Measurements from ENCODE around the gene IMMP2L. TPM values are rescaled to one million over a fixed set of nuclear protein-coding genes. Genes with fewer than 3 reads are reported as not detected.

The IMMP2L gene
- total RNA-seq, 2 donors from 2014 or later, result 13.1 to 22.7 TPM

GRCh38 chr7:111146136-111146535, 416.2 kb downstream of the IMMP2L start:
- no peak for TF ChIP-seq CTCF (IDR thresholded peaks at IDR 0.05)
- H3K27me3 ChIP-seq (replicated peaks; ENCODE audit: insufficient read depth), result no peaks in the 10 kb centered on the region
- ATAC-seq (ENCODE audit: insufficient number of reproducible peaks, low FRiP score, low read depth) (no peak), DNase-seq (ENCODE audit: low spot score) (no peak)
- no peaks in the 10 kb centered on the region for H3K9me3 ChIP-seq
- H3K4me3 ChIP-seq, result no peak overlapping the region
- H3K4me1 ChIP-seq (ENCODE audit: control insufficient read depth in 1 of 2, low read depth in 2 of 2), result peaks cover 10 to 21% of the 10 kb centered on the region in 2 donors
- no peak overlapping the region for H3K27ac ChIP-seq
- H3K36me3 ChIP-seq, result no peaks in the 10 kb centered on the region

DNA sequence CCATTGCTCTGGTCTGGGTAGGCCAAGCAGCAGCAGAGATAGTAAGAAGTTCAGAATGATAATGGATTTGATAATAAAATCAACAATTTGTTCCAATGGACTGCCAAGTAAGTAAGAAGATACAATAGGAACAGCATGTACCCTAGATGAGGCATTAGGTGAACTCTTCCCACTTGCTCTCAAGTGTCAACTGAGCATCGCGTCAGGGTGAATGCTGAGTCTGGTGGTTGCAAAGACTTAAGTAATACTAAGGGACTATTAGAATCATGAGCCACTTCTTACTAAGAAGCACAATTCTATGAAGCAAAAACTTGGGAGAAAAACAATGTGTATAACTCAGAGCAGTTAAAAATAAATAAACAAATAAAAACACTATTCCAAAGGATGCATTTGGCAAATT, 416.8 kb downstream of the IMMP2L start:
- no peak for DNase-seq (ENCODE audit: low spot score)
- H3K27ac ChIP-seq, result no peak overlapping the region
- H3K4me1 ChIP-seq (ENCODE audit: control insufficient read depth in 1 of 2, low read depth in 2 of 2), result peaks cover 12 to 26% of the 10 kb centered on the region in 2 donors
- no peaks in the 10 kb centered on the region for H3K27me3 ChIP-seq (replicated peaks; ENCODE audit: insufficient read depth)
- no peak for TF ChIP-seq CTCF (IDR thresholded peaks at IDR 0.05)
- ATAC-seq (ENCODE audit: insufficient number of reproducible peaks, low FRiP score, low read depth), result no peak
- H3K36me3 ChIP-seq, result no peaks in the 10 kb centered on the region
- H3K9me3 ChIP-seq, result no peaks in the 10 kb centered on the region
- no peak overlapping the region for H3K4me3 ChIP-seq

- Histone ChIP-seq H3K4me3 (no peak overlapping the region), H3K36me3 (no peaks in the 10 kb centered on the region), H3K27ac (no peak overlapping the region), H3K27me3 (replicated peaks; ENCODE audit: insufficient read depth) (no peaks in the 10 kb centered on the region), H3K4me1 (ENCODE audit: control insufficient read depth in 1 of 2, low read depth in 2 of 2) (peaks cover 34 to 48% of the 10 kb centered on the region in 2 donors), H3K9me3 (no peaks in the 10 kb centered on the region)
- DNase-seq (ENCODE audit: low spot score), result no peak
- TF ChIP-seq CTCF (IDR thresholded peaks at IDR 0.05), result no peak
- ATAC-seq (ENCODE audit: insufficient number of reproducible peaks, low FRiP score, low read depth), result no peak
These were observed 422.0 kb downstream of the IMMP2L start for GRCh38 chr7:111140091-111140865.

GRCh38 chr7:111138586-111138985, 423.7 kb downstream of the IMMP2L start:
- Histone ChIP-seq H3K27me3 (replicated peaks; ENCODE audit: insufficient read depth) (no peaks in the 10 kb centered on the region), H3K4me3 (peak overlapping the region; percentile 45), H3K9me3 (no peaks in the 10 kb centered on the region), H3K36me3 (no peaks in the 10 kb centered on the region), H3K4me1 (ENCODE audit: control insufficient read depth in 1 of 2, low read depth in 2 of 2) (peaks cover 33 to 39% of the 10 kb centered on the region in 2 donors), H3K27ac (peak overlapping the region; percentile 74 to 81)
- no peak for DNase-seq (ENCODE audit: low spot score)
- ATAC-seq (ENCODE audit: insufficient number of reproducible peaks, low FRiP score, low read depth), result no peak
- TF ChIP-seq CTCF (IDR thresholded peaks at IDR 0.05), result no peak

GRCh38 chr7:111138193-111138569, 424.1 kb downstream of the IMMP2L start:
- DNase-seq (ENCODE audit: low spot score), result peak; percentile 20
- Histone ChIP-seq H3K4me3 (peak overlapping the region; percentile 45), H3K27me3 (replicated peaks; ENCODE audit: insufficient read depth) (no peaks in the 10 kb centered on the region), H3K9me3 (no peaks in the 10 kb centered on the region), H3K27ac (peak overlapping the region; percentile 74 to 81), H3K36me3 (no peaks in the 10 kb centered on the region), H3K4me1 (ENCODE audit: control insufficient read depth in 1 of 2, low read depth in 2 of 2) (peaks cover 33 to 39% of the 10 kb centered on the region in 2 donors)
- no peak for TF ChIP-seq CTCF (IDR thresholded peaks at IDR 0.05)
- peak; percentile 74 for ATAC-seq (ENCODE audit: insufficient number of reproducible peaks, low FRiP score, low read depth)

All from thoracic aorta (tissue), 2 donors.